22Rv1 (cell line): ENCODE measurements around the gene SYNM.

Experiments used
- ZFX ChIP-seq: fragments of 450-650 bp; IDR thresholded peaks from 2 replicates; pipeline ENCODE4 v1.6.1; 2017; ENCODE audit warnings: antibody characterized with exemption, borderline replicate concordance
- TF ChIP-seq, protein P1 (sequence below): fragments of 450-650 bp; IDR thresholded peaks from 2 replicates; pipeline ENCODE4 v1.5.1; 2017; ENCODE audit warnings: mild to moderate bottlenecking

DNA sequence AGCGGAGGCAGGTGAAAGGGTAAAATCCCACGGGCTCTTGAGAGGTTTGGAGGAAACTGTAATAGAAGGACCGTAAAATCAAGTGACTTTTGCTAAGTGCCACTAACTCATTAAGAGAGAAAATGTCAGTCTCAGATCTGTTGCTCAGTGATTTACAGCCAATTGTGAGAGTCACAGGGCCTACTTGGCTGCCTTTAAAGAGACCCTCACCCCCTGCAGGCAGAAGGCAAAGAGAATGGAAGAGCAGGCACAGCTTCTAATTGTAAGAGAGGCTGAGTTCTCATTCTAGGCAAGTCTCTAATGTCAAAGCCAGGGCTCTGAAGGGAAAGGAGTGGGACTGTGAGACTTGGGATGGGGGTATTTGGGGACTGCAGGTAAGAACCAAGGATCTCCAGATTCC, 9.3 kb upstream of the SYNM start:
- TF ChIP-seq, protein P1, sequence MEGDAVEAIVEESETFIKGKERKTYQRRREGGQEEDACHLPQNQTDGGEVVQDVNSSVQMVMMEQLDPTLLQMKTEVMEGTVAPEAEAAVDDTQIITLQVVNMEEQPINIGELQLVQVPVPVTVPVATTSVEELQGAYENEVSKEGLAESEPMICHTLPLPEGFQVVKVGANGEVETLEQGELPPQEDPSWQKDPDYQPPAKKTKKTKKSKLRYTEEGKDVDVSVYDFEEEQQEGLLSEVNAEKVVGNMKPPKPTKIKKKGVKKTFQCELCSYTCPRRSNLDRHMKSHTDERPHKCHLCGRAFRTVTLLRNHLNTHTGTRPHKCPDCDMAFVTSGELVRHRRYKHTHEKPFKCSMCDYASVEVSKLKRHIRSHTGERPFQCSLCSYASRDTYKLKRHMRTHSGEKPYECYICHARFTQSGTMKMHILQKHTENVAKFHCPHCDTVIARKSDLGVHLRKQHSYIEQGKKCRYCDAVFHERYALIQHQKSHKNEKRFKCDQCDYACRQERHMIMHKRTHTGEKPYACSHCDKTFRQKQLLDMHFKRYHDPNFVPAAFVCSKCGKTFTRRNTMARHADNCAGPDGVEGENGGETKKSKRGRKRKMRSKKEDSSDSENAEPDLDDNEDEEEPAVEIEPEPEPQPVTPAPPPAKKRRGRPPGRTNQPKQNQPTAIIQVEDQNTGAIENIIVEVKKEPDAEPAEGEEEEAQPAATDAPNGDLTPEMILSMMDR = no peak
- TF ChIP-seq ZFX = no peak
